K562 (cell line): Measurements from ENCODE around the gene ADM2. TPM values are rescaled to one million over a fixed set of nuclear protein-coding genes. Genes with fewer than 3 reads are reported as not detected.

Experiments
- ATAC-seq: fragments of 200-7000 bp; cut with Tn5 transposase; 3 replicates; pipeline ENCODE4 v1.9.1; 2020; ENCODE audit warnings: moderate library complexity
- Bru-seq: library from RNA; stranded (reverse); fragments of 400-500 nt; gene quantifications from one replicate; lab custom pipeline; 2021; lab: Mats Ljungman, UMichigan
- BruChase-seq, 2 experiments: library from RNA; stranded (reverse); fragments of 400-500 nt; gene quantifications; one replicate each; lab custom pipeline; 2021; lab: Mats Ljungman, UMichigan
- BruUV-seq: library from RNA; stranded (reverse); fragments of 400-500 nt; replicated peaks from 2 replicates; lab custom pipeline; 2021; lab: Mats Ljungman, UMichigan
- CTCF ChIA-PET: fragments of 300-600 bp; formaldehyde crosslinking; extraction: SDS; loops from one replicate; lab custom pipeline; 2021; ENCODE audit warnings: low intra/inter-chr PET ratio; lab: Yijun Ruan, JAX
- POLR2A ChIA-PET: fragments of 300-600, 350-650 bp; sonication (Branson Sonifier 250); formaldehyde crosslinking; extraction: SDS; loops from one replicate; lab custom pipeline; 2021; ENCODE audit warnings: antibody characterized with exemption, inconsistent platforms; lab: Yijun Ruan, JAX
- DNase-seq, 4 experiments: peaks; one replicate each; pipeline versions ENCODE4 v3.0.0 to v3.0.0-alpha.2; 2011 to 2018; ENCODE audit warnings: low spot score in 3 of 4, mixed read lengths in 3 of 4; ENCODE audit errors: extremely low read depth in 1 of 4
- FAIRE-seq: peaks from 2 replicates; lab custom pipeline; 2011; peaks lifted over from hg19 to GRCh38; lab: Jason Lieb, UNC
- H2AFZ ChIP-seq: 2 replicates; pipeline ENCODE4 v1.6.0; 2011; ENCODE audit warnings: low read depth, low read length, control low read depth, inconsistent platforms
- H3K27ac ChIP-seq: fragments of 200-600 bp; 3 replicates; pipeline ENCODE4 v1.8.0; 2011; ENCODE audit warnings: low read depth, mild to moderate bottlenecking, control low read depth, inconsistent platforms, low read length, moderate library complexity, mixed read lengths; ENCODE audit errors: extremely low read depth
- H3K27me3 ChIP-seq, 2 experiments: fragments of 300-600 bp in 1 of 2; 2 replicates in 1 of 2; 3 replicates in 1 of 2; pipeline versions ENCODE4 v1.6.0 to v1.8.0; 2011; ENCODE audit warnings: inconsistent platforms in 2 of 2, low read length in 2 of 2, mild to moderate bottlenecking in 1 of 2, mixed read lengths in 1 of 2, moderate library complexity in 1 of 2; ENCODE audit not compliant: control insufficient read depth in 2 of 2, insufficient read depth in 2 of 2
- H3K36me3 ChIP-seq: fragments of 300-600 bp; 3 replicates; pipeline ENCODE4 v1.8.0; 2011; ENCODE audit warnings: mild to moderate bottlenecking, low read length, inconsistent platforms; ENCODE audit not compliant: control insufficient read depth, insufficient read depth
- H3K4me1 ChIP-seq, 2 experiments: fragments of 200-600 bp in 1 of 2; replicated peaks in 1 of 2; 2 replicates in 1 of 2; 3 replicates in 1 of 2; pipeline versions ENCODE4 v1.5.1 to v1.8.0; 2011; ENCODE audit warnings: inconsistent platforms in 2 of 2, low read length in 2 of 2, mild to moderate bottlenecking in 1 of 2, mixed read lengths in 1 of 2, moderate library complexity in 1 of 2; ENCODE audit not compliant: control insufficient read depth in 2 of 2, insufficient read depth in 2 of 2
- H3K4me2 ChIP-seq: 2 replicates; pipeline ENCODE4 v1.6.1; 2011; ENCODE audit warnings: low read length, control low read depth, inconsistent platforms, mixed read lengths; ENCODE audit not compliant: insufficient read depth
- H3K4me3 ChIP-seq: fragments of 200-600 bp; sonication (generic), shearing (Covaris generic); 2 replicates; pipeline ENCODE4 v1.5.1; 2016; ENCODE audit warnings: control low read depth, inconsistent platforms
- H3K79me2 ChIP-seq: fragments of 200-600 bp; 3 replicates; pipeline ENCODE4 v1.8.0; 2011; ENCODE audit warnings: low read length, inconsistent platforms; ENCODE audit not compliant: control insufficient read depth, insufficient read depth
- H3K9ac ChIP-seq, 2 experiments: 2 replicates each; pipeline versions ENCODE4 v1.6.0 to v1.6.1; 2011; ENCODE audit warnings: low read depth in 2 of 2, low read length in 2 of 2, control low read depth in 1 of 2, inconsistent platforms in 1 of 2, mild to moderate bottlenecking in 1 of 2, mixed read lengths in 1 of 2; ENCODE audit not compliant: insufficient read depth in 1 of 2
- H3K9me1 ChIP-seq: one replicate; pipeline ENCODE4 v1.6.0; 2011; ENCODE audit warnings: inconsistent platforms, mild to moderate bottlenecking, low read length, moderate library complexity; ENCODE audit not compliant: control insufficient read depth, insufficient read depth
- H3K9me3 ChIP-seq: replicated peaks from 2 replicates; pipeline ENCODE4 v1.5.1; 2011; ENCODE audit warnings: low read depth, low read length, inconsistent platforms; ENCODE audit not compliant: control insufficient read depth, insufficient read depth
- H4K20me1 ChIP-seq: replicated peaks from 2 replicates; pipeline ENCODE4 v1.6.1; 2011; ENCODE audit warnings: low read length, inconsistent platforms, mixed read lengths; ENCODE audit not compliant: control insufficient read depth, insufficient read depth
- ATF3 ChIP-seq, 2 experiments: fragments of 450-650 bp in 1 of 2; sonication (generic) in 1 of 2; formaldehyde crosslinking in 1 of 2; IDR thresholded peaks in 1 of 2; conservative IDR thresholded peaks in 1 of 2; 2 replicates each; pipeline versions ENCODE4 v1.6.1 to v1.8.1; 2016 to 2023; ENCODE audit warnings: mild to moderate bottlenecking in 2 of 2, moderate library complexity in 2 of 2, inconsistent platforms in 1 of 2, missing genetic modification reagents in 1 of 2
- CEBPG ChIP-seq, 3 experiments: fragments of 200-800 bp in 1 of 3; sonication (Bioruptor generic) in 1 of 3; sonication (generic) in 1 of 3; formaldehyde crosslinking in 1 of 3; IDR thresholded peaks in 2 of 3; conservative IDR thresholded peaks in 1 of 3; 2 replicates each; pipeline versions ENCODE4 v1.6.1 to v1.8.0; 2016 to 2022; ENCODE audit warnings: missing compliant biosample characterization in 2 of 3, missing genetic modification characterization in 2 of 3, mild to moderate bottlenecking in 1 of 3, missing genetic modification reagents in 1 of 3
- CTBP1 ChIP-seq: fragments of 450-650 bp; IDR thresholded peaks from 2 replicates; pipeline ENCODE4 v1.6.1; 2016; ENCODE audit warnings: borderline replicate concordance
- DDX20 ChIP-seq: fragments of 450-650 bp; IDR thresholded peaks from 2 replicates; pipeline ENCODE4 v1.6.1; 2016; ENCODE audit warnings: missing genetic modification characterization, low read depth, mild to moderate bottlenecking, missing compliant biosample characterization, moderate library complexity
- PHF8 ChIP-seq: fragments of 200-600 bp; sonication (generic); IDR thresholded peaks from 2 replicates; pipeline ENCODE4 v1.6.1; 2012; ENCODE audit warnings: mixed run types, mild to moderate bottlenecking, inconsistent platforms, low read length, moderate library complexity, borderline replicate concordance
- POLR3A ChIP-seq: IDR thresholded peaks from 2 replicates; pipeline ENCODE4 v1.6.1; 2011; ENCODE audit warnings: borderline replicate concordance, mild to moderate bottlenecking, moderate library complexity; ENCODE audit not compliant: insufficient read length, insufficient read depth; ENCODE audit errors: extremely low read depth
- RBFOX2 ChIP-seq: fragments of 200-400 bp; formaldehyde crosslinking; IDR thresholded peaks from 2 replicates; pipeline ENCODE4 v1.6.1; 2017; ENCODE audit warnings: low read depth, mild to moderate bottlenecking, low read length, moderate library complexity
- SOX6 ChIP-seq: fragments of 450-650 bp; IDR thresholded peaks from 2 replicates; pipeline ENCODE4 v1.6.1; 2014; ENCODE audit warnings: mild to moderate bottlenecking
- ZBTB7A ChIP-seq: IDR thresholded peaks from 2 replicates; pipeline ENCODE4 v1.6.1; 2011; ENCODE audit warnings: low read depth, mild to moderate bottlenecking, low read length, moderate library complexity, borderline replicate concordance; ENCODE audit not compliant: control insufficient read depth
- ZNF586 ChIP-seq: fragments of 450-650 bp; formaldehyde crosslinking; conservative IDR thresholded peaks from 2 replicates; pipeline ENCODE4 v1.4.0; 2020; ENCODE audit warnings: mild to moderate bottlenecking, moderate library complexity
- ZNF589 ChIP-seq: fragments of 200-800 bp; sonication (Bioruptor generic); IDR thresholded peaks from 2 replicates; pipeline ENCODE4 v1.6.1; 2016; ENCODE audit warnings: low read depth, missing genetic modification characterization, missing compliant biosample characterization
- WGBS: fragments of 100-300 bp; shearing (Covaris generic); methylation state at CpG from one replicate; pipeline ENCODE4 v1.1.6; 2016; ENCODE audit warnings: low coverage, mixed read lengths; ENCODE audit not compliant: insufficient coverage; ENCODE audit errors: missing lambda C conversion rate; 5-methylcytosine and 5-hydroxymethylcytosine counted together
- in situ Hi-C: fragments of 300-500 bp; cut with MboI; formaldehyde crosslinking; loops from 4 replicates; pipeline ENCODE4 v1.15.0; 2018; ENCODE audit warnings: inconsistent platforms, mixed read lengths
- intact Hi-C: fragments of 100-400 bp; cut with micrococcal nuclease; formaldehyde crosslinking; loops from 2 replicates; pipeline ENCODE4 v1.14.2; 2022
- long read RNA-seq, 3 experiments: library from polyadenylated mRNA in 2 of 3; library from RNA in 1 of 3; unstranded in 2 of 3; stranded (forward) in 1 of 3; transcript quantifications; one replicate each; pipeline ENCODE4 v2.0.0, GENCODE V29; 2019 to 2022
- polyA minus RNA-seq, 3 experiments: library from RNA; depleted of rRNA, polyadenylated mRNA; stranded (reverse); fragments of >200 nt; gene quantifications; 2 replicates each; pipeline ENCODE4 v1.2.3, GENCODE V29; 2011
- polyA plus RNA-seq, 8 experiments: library from polyadenylated mRNA; depleted of rRNA in 4 of 8; stranded (reverse) in 5 of 8; unstranded in 3 of 8; fragments of >200 nt; fragmentation: Nextera tagmentation in 2 of 8; fragmentation: Illumina TruSeq in 1 of 8; extraction: Ambion mirVana in 2 of 8; extraction: Trizol in 1 of 8; gene quantifications; 2 replicates each; pipeline versions ENCODE4 v1.2.1 to v1.2.3, GENCODE V29; 2011 to 2014; ENCODE audit warnings: inconsistent platforms in 1 of 8, missing spikeins in 1 of 8
- total RNA-seq, 7 experiments: library from RNA; depleted of rRNA in 6 of 7; stranded (reverse); fragments of >200 nt in 6 of 7; fragmentation: Illumina TruSeq in 2 of 7; extraction: Trizol in 2 of 7; gene quantifications; 2 replicates each; pipeline versions ENCODE4 v1.2.1 to v1.2.3, GENCODE V29; 2011 to 2021; ENCODE audit warnings: low replicate concordance in 1 of 7
- TF ChIP-seq, protein P1 (sequence below): sonication (generic); formaldehyde crosslinking; IDR thresholded peaks from 2 replicates; pipeline ENCODE4 v1.8.0; 2022; ENCODE audit warnings: missing genetic modification reagents, mild to moderate bottlenecking, moderate library complexity, borderline replicate concordance

Gene ADM2, protein sequence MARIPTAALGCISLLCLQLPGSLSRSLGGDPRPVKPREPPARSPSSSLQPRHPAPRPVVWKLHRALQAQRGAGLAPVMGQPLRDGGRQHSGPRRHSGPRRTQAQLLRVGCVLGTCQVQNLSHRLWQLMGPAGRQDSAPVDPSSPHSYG
- 2.7 and 6.7 TPM in 2 replicates for total RNA-seq (2011; cell fraction: chromatin; rRNA removed; ENCODE audit: low replicate concordance)
- 7.2 and 7.8 TPM in 2 replicates for total RNA-seq (2011; cell fraction: nucleolus; rRNA removed)
- 3.7 and 4.7 TPM in 2 replicates for total RNA-seq (2011; cell fraction: nucleoplasm; rRNA removed)
- total RNA-seq (2014; rRNA removed) (1.5 and 1.8 TPM in 2 replicates), total RNA-seq (2014; rRNA removed; fragmentation: Illumina TruSeq; extraction: Trizol) (0.33 and 0.41 TPM in 2 replicates), total RNA-seq (2015; rRNA removed; fragmentation: Illumina TruSeq; extraction: Trizol) (0.08 and 0.11 TPM in 2 replicates), total RNA-seq (2021) (3.4 and 5.1 TPM in 2 replicates), polyA plus RNA-seq (2011; rRNA removed) (0.38 and 1.1 TPM in 2 replicates), polyA plus RNA-seq (2014; fragmentation: Illumina TruSeq; extraction: Trizol) (1.7 and 2.9 TPM in 2 replicates), polyA plus RNA-seq (2014; fragmentation: Nextera tagmentation; extraction: Ambion mirVana) (under 1 TPM; 0.22 to 0.31 TPM), polyA plus RNA-seq (2014; rRNA removed) (1.3 and 2.2 TPM in 2 replicates), polyA minus RNA-seq (2011; rRNA and poly(A)+ RNA removed) (0.39 and 0.60 TPM in 2 replicates), Bru-seq, nascent RNA (percentile 46 among the genes with signal in this experiment), BruChase-seq, experiment 1, labeled RNA remaining after a 2-hour chase (percentile 62 among the genes with signal in this experiment), BruChase-seq, experiment 2, labeled RNA remaining after a 6-hour chase (percentile 63 among the genes with signal in this experiment)
- 0.69 and 0.74 TPM in 2 replicates for polyA plus RNA-seq (2011; cell fraction: cytosol; rRNA removed)
- polyA plus RNA-seq (2011; cell fraction: nucleus; rRNA removed): 1.0 and 1.2 TPM in 2 replicates
- polyA plus RNA-seq (2012): 1.1 and 19.5 TPM in 2 replicates
- 0.48 and 1.1 TPM in 2 replicates for polyA minus RNA-seq (2011; cell fraction: cytosol; rRNA and poly(A)+ RNA removed)
- 1.5 and 2.6 TPM in 2 replicates for polyA minus RNA-seq (2011; cell fraction: nucleus; rRNA and poly(A)+ RNA removed)
- long read RNA-seq, experiment 1, full-length matches to known transcripts: 2 of 4 reads
- long read RNA-seq, experiment 1, partial matches to known transcripts: 2 of 4 reads
- long read RNA-seq, experiment 1, other reads (novel, unspliced or antisense): 0 of 4 reads
- long read RNA-seq, experiment 2, full-length matches to known transcripts: 1 of 4 reads
- long read RNA-seq, experiment 2, partial matches to known transcripts: 0 of 4 reads
- long read RNA-seq, experiment 2, other reads (novel, unspliced or antisense): 3 of 4 reads
- long read RNA-seq, experiment 3: 0 reads

DNA sequence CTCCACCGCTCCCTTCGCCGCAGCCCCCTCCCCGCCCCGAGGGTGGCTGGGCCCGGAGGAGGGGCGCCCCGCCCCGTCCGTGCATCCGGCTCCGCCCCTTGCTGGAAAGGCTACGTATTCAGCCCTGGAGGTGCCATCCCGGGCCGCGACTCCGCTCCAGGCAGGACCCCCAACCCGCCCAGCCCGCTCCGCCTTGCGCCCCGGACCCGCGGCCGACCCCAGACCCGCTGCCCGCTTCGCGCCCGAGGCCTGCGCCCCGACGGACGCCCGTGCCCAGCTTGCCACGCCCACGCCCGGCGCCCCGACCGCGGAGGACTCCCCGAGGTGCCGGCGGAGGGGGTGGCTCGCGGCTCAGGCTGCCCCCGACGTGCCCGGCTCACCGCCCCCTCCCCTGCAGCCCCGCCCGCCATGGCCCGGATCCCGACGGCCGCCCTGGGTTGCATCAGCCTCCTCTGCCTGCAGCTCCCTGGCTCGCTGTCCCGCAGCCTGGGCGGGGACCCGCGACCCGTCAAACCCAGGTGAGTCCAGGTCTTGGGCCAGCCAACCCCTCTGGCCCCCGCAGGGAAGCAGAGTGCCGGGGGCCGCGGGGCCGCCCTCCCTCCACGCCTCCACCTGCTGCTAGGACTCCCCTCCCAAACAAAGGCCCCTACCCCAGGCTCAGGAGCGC, at the start of gene ADM2:
ADM2 (plus strand) TSS at position 104 of the 667 bp plus-strand sequence; CDS start at position 409, 305 bp downstream.
- no peak within 1 kb of the TSS for H3K27ac ChIP-seq
- WGBS: 10% methylated on average over 4 of the region's 70 CpGs
- no peaks in the 10 kb centered on the region for H3K79me2 ChIP-seq
- intact Hi-C loops: no loop called here
- H3K9me3 ChIP-seq: no peaks in the 10 kb centered on the region
- H3K4me3 ChIP-seq: peak within 1 kb of the TSS; percentile 55
- peak within 1 kb of the TSS; percentile 74 for H3K4me2 ChIP-seq
- ATAC-seq (peak; percentile 81), DNase-seq (peak; percentile 46 to 77 (median 72)), FAIRE-seq (no peak)
- CTCF ChIA-PET: no interaction called here
- no peaks in the 10 kb centered on the region for H4K20me1 ChIP-seq
- no peaks in the 10 kb centered on the region for H3K36me3 ChIP-seq
- H3K27me3 ChIP-seq: no peaks in the 10 kb centered on the region
- peaks cover 4 to 60% of the 10 kb centered on the region in 2 experiments; a peak in 3 of 5 replicates for H3K4me1 ChIP-seq
- in situ Hi-C loops: no loop called here
- peak within 1 kb of the TSS; percentile 70 to 80; a peak in 3 of 4 replicates for H3K9ac ChIP-seq
- peak within 1 kb of the TSS; percentile 55; the same call in 1 of the 2 replicates for H2AFZ ChIP-seq
- POLR2A ChIA-PET: interaction anchor here (0.7 kb wide), 1 partner anchor 83 kb away, joined by 3 read pairs; no protein-coding TSS in a partner anchor
- H3K9me1 ChIP-seq: no peaks in the 10 kb centered on the region
- no TSS peak for BruUV-seq
- TF ChIP-seq ATF3 (IDR thresholded peaks at IDR 0.05): peak; percentile 79
- TF ChIP-seq ATF3 (CRISPR knock-in tag; conservative IDR thresholded peaks at IDR 0.05): no peak
- TF ChIP-seq CTBP1: no peak
- TF ChIP-seq, protein P1, sequence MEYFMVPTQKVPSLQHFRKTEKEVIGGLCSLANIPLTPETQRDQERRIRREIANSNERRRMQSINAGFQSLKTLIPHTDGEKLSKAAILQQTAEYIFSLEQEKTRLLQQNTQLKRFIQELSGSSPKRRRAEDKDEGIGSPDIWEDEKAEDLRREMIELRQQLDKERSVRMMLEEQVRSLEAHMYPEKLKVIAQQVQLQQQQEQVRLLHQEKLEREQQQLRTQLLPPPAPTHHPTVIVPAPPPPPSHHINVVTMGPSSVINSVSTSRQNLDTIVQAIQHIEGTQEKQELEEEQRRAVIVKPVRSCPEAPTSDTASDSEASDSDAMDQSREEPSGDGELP (CRISPR knock-in tag): 0 out of 2 replicates have a peak, but pooled peaks have one; percentile 4
- TF ChIP-seq SOX6: no peak
- no peak for TF ChIP-seq ZNF589 (CRISPR knock-in tag)
- TF ChIP-seq PHF8: peak; percentile 40; the same call in 1 of the 2 replicates
- TF ChIP-seq RBFOX2: peak; percentile 79
- peak; percentile 93 for TF ChIP-seq CEBPG (CRISPR knock-in tag; IDR thresholded peaks at IDR 0.05)
- TF ChIP-seq CEBPG (tag; conservative IDR thresholded peaks at IDR 0.05 in 1 of 2, IDR thresholded peaks at IDR 0.05 in 1 of 2): peak; percentile 72 to 77
- no peak for TF ChIP-seq POLR3A
- TF ChIP-seq DDX20: no peak
- no peak for TF ChIP-seq ZNF586
- TF ChIP-seq ZBTB7A: peak; percentile 67; the same call in 1 of the 2 replicates
